Adrenal gland (tissue), 12 donors: ENCODE data around the gene ERH. TPM values are rescaled to one million over a fixed set of nuclear protein-coding genes. Genes with fewer than 3 reads are reported as not detected.

ENCODE experiments used
- DNase-seq, 7 donors: peaks; one replicate each; pipeline ENCODE4 v3.0.0-alpha.2; 2019 to 2020
- H3K27ac ChIP-seq, 5 donors: fragments of 200-600 bp; sonication (generic) in 4 of 5; 1 replicate in 3 of 5; 2 replicates in 2 of 5; pipeline versions ENCODE4 v1.5.1 to v1.8.0; 2016 to 2020; ENCODE audit warnings: mild to moderate bottlenecking in 1 of 5
- H3K27me3 ChIP-seq: fragments of 200-600 bp; 2 replicates; pipeline ENCODE4 v1.8.0; 2021
- H3K36me3 ChIP-seq, 2 donors: fragments of 200-600 bp; replicated peaks in 1 of 2; 1 replicate in 1 of 2; 2 replicates in 1 of 2; pipeline versions ENCODE4 v1.5.1 to v1.8.0; 2018 to 2022
- H3K4me1 ChIP-seq, 2 donors: fragments of 200-600 bp; replicated peaks in 1 of 2; 1 replicate in 1 of 2; 2 replicates in 1 of 2; pipeline versions ENCODE4 v1.5.1 to v1.8.0; 2018 to 2021
- H3K4me3 ChIP-seq, 4 donors: fragments of 200-600 bp; sonication (generic) in 3 of 4; one replicate each; pipeline ENCODE4 v1.5.1; 2016 to 2018
- H3K9me3 ChIP-seq, 3 donors: fragments of 200-600 bp; sonication (generic) in 1 of 3; replicated peaks in 1 of 3; 1 replicate in 2 of 3; 2 replicates in 1 of 3; pipeline versions ENCODE4 v1.5.1 to v1.8.0; 2016 to 2021
- CTCF ChIP-seq, 6 experiments: fragments of 450-650 bp in 4 of 6; fragments of 200-600 bp in 2 of 6; sonication (generic) in 1 of 6; IDR thresholded peaks; 1 replicate in 5 of 6; 2 replicates in 1 of 6; pipeline versions ENCODE4 v1.5.1 to v1.8.0; 2016 to 2021; ENCODE audit warnings: antibody characterized with exemption in 6 of 6, mild to moderate bottlenecking in 2 of 6, moderate library complexity in 1 of 6
- POLR2A ChIP-seq, 2 donors: fragments of 450-650 bp; IDR thresholded peaks; one replicate each; pipeline ENCODE4 v1.6.1; 2017; ENCODE audit warnings: antibody characterized with exemption in 2 of 2, mild to moderate bottlenecking in 2 of 2, moderate library complexity in 1 of 2
- WGBS, 4 donors: extraction: QIAGEN DNeasy Blood & Tissue Kit in 2 of 4; methylation state at CpG; one replicate each; pipeline versions ENCODE4 v1.1.5 to v1.1.7; 2013 to 2017; 5-methylcytosine and 5-hydroxymethylcytosine counted together
- intact Hi-C, 2 donors: fragments of 100-400 bp; cut with DNase I; formaldehyde crosslinking; loops; one replicate each; pipeline versions ENCODE4 v1.14.1 to v1.15.0; 2022 to 2023
- polyA plus RNA-seq, 3 donors: library from polyadenylated mRNA; stranded (reverse); fragments of 200-250 nt in 2 of 3; fragments of 350-450 nt in 1 of 3; fragmentation: Illumina TruSeq in 1 of 3; extraction: RNeasy Lipid Tissue Mini Kit (QIAGEN cat#74804) in 1 of 3; gene quantifications; one replicate each; pipeline ENCODE4 v1.2.3, GENCODE V29; 2013 to 2014
- total RNA-seq, 9 donors: library from RNA; depleted of rRNA in 4 of 9; stranded (reverse); fragments of >200 nt in 4 of 9; fragments of 120-200 nt in 1 of 9; fragmentation: NEBNext Ultra II Directional in 1 of 9; extraction: Animal tissue kit (Norgen Biotek cat#: 25700) in 1 of 9; gene quantifications; one replicate each; pipeline versions ENCODE4 v1.1.0 to v1.2.4, GENCODE V29; 2013 to 2023
- donor health status: healthy with polysubstance abuse.
- donor health status: Bipolar disorder and iron deficiency.
- donor health status: DM: yes; HTN: yes; CAD: no.
- donor health status: DM: no; HTN: no; CAD: no.
- donor health status: DM: no; HTN: no; CAD: no.
- donor health status: DM: yes; HTN: yes; CAD: no.

The ERH gene
- total and polyA plus RNA-seq, 12 donors = 39.6 to 217 (median 140) TPM

DNA sequence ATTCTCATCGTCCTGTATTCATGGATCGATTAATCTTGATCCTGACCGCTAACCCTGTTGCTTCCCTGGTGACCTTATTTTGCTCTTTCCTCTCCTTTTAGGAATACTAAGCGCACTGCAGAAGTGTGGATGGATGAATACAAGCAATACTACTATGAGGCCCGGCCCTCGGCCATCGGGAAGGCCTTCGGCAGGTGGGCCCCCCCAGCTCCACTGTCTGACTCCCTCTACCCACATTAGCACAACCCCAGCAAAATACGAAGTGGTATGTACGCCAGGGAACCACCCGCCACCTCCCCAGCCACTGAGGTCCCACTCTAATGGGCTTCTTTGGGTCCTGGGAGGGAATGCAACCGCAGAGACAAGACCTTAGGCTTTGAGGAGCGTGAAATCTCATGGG is 58.7 kb downstream of the ERH start:
- Histone ChIP-seq H3K27ac (no peak overlapping the region), H3K9me3 (no peaks in the 10 kb centered on the region), H3K36me3 (no peaks in the 10 kb centered on the region), H3K4me3 (no peak overlapping the region), H3K27me3 (no peaks in the 10 kb centered on the region), H3K4me1 (peaks cover 0 to 12% of the 10 kb centered on the region in 2 donors)
- no peak for DNase-seq
- TF ChIP-seq POLR2A (IDR thresholded peaks at IDR 0.05) (no peak), CTCF (IDR thresholded peaks at IDR 0.05) (no peak)
- intact Hi-C loops = no loop called here
- WGBS, 4 donors = 92 to 99% (median 96%) methylated on average over 13 of the region's 13 CpGs

GRCh38 chr14:69337984-69338383 is 60.1 kb downstream of the ERH start:
- H3K4me1 ChIP-seq = peaks cover 0 to 5% of the 10 kb centered on the region in 2 donors
- WGBS, 4 donors = 94 to 96% (median 95%) methylated on average over 4 to 5 of the region's 5 CpGs
- TF ChIP-seq CTCF (IDR thresholded peaks at IDR 0.05) (no peak), POLR2A (IDR thresholded peaks at IDR 0.05) (no peak)
- no peaks in the 10 kb centered on the region for H3K9me3 ChIP-seq
- H3K36me3 ChIP-seq = peaks cover 0 to 3% of the 10 kb centered on the region in 2 donors
- no peak overlapping the region for H3K27ac ChIP-seq
- intact Hi-C loops = no loop called here
- no peaks in the 10 kb centered on the region for H3K27me3 ChIP-seq
- no peak for DNase-seq
- no peak overlapping the region for H3K4me3 ChIP-seq

- intact Hi-C loops = no loop called here
- Histone ChIP-seq H3K36me3 (peaks cover 0 to 3% of the 10 kb centered on the region in 2 donors), H3K27me3 (no peaks in the 10 kb centered on the region), H3K4me3 (no peak overlapping the region), H3K4me1 (no peaks in the 10 kb centered on the region), H3K9me3 (no peaks in the 10 kb centered on the region), H3K27ac (no peak overlapping the region)
- DNase-seq = no peak
- TF ChIP-seq POLR2A (IDR thresholded peaks at IDR 0.05) = no peak
- TF ChIP-seq CTCF (IDR thresholded peaks at IDR 0.05) = no peak
- WGBS, 4 donors = 66 to 77% (median 75%) methylated on average over 6 of the region's 6 CpGs
Measured at GRCh38 chr14:69335371-69335771, 62.7 kb downstream of the ERH start.

- intact Hi-C loops = no loop called here
- 82 to 92% (median 87%) methylated on average over 2 to 6 of the region's 6 CpGs for WGBS, 4 donors
- no peaks in the 10 kb centered on the region for H3K27me3 ChIP-seq
Measured at GRCh38 chr14:69334576-69334975, 63.5 kb downstream of the ERH start.

More at GRCh38 chr14:69334576-69334975, 63.5 kb downstream of the ERH start:
- Histone ChIP-seq H3K4me3 (no peak overlapping the region), H3K36me3 (peaks cover 0 to 3% of the 10 kb centered on the region in 2 donors), H3K27ac (no peak overlapping the region), H3K9me3 (no peaks in the 10 kb centered on the region), H3K4me1 (no peaks in the 10 kb centered on the region)
- no peak for DNase-seq
- TF ChIP-seq POLR2A (IDR thresholded peaks at IDR 0.05) (no peak), CTCF (IDR thresholded peaks at IDR 0.05) (no peak)
